GM19043 (cell line): ENCODE data around the gene MATN1.
"Not testable (repeated sequence)": the region's sequence is repeated elsewhere in the genome, so short reads cannot be mapped to it uniquely, and the experiment has no call there.

Source experiments
- ATAC-seq: cut with Tn5 transposase; IDR thresholded peaks from one replicate; pipeline ENCODE4 v1.9.1; 2021; ENCODE audit warnings: low read depth; ENCODE audit not compliant: unreplicated experiment

The MATN1 gene, protein sequence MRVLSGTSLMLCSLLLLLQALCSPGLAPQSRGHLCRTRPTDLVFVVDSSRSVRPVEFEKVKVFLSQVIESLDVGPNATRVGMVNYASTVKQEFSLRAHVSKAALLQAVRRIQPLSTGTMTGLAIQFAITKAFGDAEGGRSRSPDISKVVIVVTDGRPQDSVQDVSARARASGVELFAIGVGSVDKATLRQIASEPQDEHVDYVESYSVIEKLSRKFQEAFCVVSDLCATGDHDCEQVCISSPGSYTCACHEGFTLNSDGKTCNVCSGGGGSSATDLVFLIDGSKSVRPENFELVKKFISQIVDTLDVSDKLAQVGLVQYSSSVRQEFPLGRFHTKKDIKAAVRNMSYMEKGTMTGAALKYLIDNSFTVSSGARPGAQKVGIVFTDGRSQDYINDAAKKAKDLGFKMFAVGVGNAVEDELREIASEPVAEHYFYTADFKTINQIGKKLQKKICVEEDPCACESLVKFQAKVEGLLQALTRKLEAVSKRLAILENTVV

DNA sequence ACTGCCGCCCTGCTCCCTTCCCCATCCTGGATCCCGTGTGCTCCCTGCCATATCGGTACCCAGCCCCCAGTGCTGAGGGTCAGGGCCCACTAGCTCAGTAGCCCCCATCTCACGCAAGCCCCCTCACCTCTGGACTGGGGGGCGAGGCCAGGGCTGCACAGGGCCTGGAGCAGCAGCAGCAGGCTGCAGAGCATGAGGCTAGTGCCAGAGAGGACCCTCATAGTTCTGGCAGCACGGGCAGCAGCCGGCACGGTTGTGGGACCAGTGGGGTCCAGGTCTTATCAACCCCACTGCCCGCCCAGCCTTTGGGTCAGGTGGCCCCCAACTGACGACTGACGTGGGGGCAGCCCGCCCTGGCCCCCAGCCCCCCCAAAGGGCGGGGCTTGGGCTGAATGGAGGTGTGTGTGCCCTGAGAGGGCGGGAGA is at the start of gene MATN1:
Gene MATN1 (minus strand): TSS at position 255 of the 425 bp plus-strand sequence. CDS start 34 bp downstream, at position 221.
- ATAC-seq, result no peak

DNA sequence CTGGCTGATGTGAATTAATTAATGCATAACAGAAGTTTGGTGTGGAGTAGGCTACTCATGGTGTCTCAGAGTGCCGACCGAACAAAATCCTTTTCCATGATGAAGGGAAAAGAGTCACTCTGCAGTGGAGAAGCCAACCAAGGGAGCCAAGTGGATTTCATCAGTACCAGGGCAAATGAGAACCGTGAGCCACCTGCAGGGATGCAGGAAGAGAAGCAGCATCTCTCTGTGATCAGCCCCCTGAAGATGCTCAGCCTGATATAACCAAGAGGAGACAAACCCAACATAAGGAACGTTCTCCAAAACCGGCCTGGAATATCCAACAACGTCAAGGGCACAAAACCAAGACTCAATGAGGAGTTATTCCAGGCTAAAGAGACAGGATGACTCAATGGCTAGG is 47.6 kb upstream of the MATN1 start:
- no peak for ATAC-seq

DNA sequence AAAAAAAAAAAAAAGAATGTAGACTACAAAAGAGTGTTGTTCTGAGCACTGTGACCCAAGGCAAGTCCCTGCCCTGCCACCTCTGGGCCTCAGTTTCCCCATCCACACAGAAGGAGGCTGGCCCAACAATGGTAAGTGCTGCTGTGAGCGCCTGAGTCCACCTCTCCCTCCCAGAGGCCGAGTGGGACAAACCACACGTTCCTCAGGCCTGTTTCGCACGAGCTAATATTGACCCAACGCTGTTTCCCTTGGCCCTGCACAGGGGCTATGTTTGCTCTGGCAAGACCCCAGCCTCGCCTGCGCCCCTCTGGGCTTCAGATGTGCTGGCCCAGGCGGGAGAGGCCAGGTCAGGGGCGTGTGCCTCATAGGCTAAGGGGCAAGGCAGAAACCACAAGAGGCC is 46.8 kb upstream of the MATN1 start:
- no peak for ATAC-seq

DNA sequence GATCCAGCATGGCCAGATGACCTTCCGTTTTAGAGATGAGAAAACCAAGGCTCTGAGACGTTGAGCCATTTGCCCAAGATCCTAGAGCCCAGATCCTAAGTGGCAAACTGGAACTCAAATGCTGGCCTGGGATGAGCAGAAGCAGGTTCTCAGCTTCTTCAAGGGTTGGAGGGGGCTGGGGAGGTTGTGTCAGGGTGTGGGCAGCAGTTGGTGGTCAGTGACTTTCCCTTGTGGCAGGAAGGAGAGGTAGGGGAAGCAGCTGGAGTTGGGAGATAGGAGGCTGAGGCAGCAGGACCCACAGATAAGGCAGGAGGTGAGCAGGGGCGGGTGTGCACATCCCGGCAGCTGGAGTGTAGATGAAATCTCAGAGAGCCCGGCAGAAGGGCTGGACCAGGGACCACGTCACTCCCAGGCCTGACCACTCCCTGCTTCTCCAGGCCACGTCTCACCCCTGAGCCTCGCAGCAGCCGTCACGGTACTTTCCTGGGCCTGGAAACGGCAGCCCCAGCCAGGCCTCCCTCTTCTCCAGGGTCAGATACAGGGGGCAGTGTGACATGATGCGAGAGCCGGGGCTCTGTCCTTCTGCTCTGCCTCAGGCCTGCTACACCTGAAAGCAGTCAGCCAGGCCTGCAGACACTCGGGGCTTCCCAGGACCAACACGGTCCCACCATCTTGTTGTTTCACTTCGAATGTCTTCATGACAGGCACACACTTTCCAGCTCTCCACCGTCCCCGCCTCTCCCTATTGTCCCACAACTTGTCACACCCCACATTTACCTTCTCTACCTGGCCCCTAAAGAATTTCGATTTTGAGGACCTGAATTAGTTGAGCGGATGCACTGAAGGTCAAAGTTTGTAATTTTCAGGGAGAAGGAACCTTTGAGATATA is 45.7 kb upstream of the MATN1 start:
- ATAC-seq, result no peak

DNA sequence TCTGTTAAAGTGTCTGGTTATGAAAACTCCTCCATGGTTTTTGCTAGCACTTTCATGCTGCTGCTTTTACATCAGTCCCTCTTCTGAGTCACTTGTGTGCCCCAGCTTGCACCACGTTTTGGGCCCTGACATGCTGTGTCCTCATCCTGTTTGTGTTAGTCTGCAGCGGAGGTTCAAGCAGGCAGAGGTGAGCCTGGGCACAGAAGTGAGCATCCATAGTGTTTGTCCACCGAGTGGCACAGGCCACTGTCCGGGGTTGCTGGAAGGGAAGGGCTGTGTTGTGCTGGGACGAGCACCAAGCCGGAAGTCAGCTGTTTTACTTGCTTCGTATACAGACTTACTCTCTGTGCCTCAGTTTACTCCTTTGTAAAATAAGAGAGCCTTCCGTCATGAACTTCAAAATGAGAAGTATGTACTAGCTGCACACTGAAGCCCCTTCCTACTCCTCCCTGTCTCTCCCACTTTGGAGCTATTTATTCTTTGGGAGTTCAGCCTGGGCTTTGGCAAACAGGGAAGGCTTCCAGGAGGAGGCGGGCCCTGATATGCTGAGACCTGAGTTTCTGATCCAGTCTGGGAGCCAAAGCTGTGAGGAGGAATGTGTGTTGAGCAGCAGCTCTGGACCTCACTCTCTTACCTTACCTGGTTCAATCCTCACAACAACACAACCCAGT is 44.9 kb upstream of the MATN1 start:
- ATAC-seq, result no peak

DNA sequence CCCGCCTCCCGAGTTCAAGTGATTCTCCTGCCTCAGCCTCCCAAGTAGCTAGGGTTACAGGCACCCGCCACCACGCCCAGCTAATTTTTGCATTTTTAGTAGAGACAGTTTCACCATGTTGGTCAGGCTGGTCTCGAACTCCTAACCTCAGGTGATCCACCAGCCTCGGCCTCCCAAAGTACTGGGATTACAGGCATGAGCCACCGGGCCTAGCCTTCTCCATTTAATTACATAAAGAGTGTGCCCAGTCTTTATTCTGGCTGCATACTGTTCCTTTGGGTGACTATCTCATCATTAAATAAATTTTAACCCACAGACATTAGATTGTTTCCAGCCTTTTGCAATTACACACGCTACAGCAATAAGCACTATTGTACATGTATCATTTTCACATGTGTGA is 43.6 kb upstream of the MATN1 start:
- not testable (repeated sequence) for ATAC-seq

DNA sequence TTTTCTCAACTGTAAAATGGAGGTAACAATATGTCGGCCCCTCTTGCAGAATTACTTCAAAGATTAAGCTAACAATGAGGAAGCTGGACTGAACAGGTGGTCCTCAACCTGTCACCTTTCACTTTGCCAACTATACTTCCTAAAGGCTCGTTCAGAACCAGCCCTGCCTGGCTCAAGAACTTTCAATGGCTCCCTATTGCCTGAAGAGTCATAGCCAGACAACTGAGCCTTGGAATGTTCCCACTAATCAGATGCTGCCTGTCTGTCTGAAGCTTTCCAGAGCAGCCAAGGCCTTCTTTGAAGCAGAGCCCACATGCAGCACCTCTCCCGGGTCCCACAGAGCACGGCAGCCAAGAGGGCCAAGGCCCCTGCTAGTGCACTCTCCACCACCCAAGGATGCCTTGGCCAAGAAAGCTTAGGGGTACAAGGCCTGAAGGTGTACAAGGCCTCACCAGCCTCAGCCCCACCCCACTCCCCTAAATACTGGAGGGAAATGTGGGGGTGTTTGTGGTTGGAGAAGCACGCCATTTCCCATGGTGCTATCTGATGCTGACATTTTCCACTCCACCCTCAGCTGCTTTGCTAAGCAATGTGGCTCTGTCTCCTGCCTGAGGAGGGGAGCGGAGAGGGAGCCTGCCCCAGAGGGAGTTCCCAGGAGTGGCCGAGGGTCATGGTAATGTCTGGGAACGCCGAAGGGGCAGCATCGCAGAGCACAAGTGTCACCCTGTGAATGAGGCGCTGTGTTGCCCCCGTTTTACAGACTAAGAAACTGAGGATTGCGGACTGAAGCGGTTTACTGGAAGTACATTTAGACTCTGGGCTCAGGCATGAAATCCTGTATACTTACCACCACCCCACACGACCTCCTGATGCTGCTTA is 42.4 kb upstream of the MATN1 start:
- no peak for ATAC-seq

DNA sequence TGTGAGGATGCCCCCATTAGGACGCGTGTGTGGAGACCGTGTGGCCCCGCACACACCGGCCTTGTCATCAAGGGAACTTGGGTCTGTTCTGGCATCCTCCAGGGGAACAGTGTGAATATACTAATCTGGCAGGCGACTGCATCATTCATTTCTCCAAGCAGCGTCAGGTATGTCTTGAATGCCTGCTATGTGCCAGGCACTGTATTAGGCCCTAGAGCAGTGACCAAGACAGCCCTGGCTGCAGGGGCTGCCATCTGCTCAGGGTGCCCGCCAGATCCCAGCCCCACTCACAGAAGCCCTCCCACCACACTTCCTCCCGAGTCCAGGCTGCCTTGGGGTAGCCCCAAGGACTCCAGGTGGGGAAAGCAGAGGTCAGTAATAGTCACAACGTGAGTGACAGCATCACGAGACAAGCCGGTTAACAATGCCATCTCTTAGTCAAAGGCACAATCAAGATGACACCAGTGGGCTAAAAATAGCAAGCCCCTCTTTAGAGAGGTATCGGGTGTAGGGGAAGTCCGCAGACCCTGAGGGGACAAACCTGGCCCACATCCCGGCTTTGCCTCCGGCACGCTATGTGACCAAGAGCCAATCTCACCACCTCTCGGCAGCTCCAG is 41.7 kb upstream of the MATN1 start:
- ATAC-seq, result no peak

DNA sequence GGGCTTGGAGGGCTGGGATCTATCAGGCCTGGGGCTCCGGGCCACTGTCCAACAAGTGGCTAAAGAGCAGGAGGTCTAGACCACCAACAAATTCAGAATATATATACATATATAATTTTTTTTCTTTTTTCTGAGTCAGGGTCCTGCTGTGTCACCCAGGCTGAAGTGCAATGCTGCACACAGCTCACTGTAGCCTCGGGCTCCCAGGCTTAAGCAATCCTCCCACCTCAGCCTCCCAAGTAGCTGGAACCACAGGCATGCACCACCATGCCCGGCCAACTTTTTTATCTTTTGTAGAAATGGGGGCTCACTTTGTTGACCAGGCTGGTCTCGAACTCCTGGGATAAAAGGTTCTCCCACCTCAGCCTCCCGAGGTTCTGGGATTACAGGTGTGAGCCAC is 41.0 kb upstream of the MATN1 start:
- ATAC-seq, result no peak

DNA sequence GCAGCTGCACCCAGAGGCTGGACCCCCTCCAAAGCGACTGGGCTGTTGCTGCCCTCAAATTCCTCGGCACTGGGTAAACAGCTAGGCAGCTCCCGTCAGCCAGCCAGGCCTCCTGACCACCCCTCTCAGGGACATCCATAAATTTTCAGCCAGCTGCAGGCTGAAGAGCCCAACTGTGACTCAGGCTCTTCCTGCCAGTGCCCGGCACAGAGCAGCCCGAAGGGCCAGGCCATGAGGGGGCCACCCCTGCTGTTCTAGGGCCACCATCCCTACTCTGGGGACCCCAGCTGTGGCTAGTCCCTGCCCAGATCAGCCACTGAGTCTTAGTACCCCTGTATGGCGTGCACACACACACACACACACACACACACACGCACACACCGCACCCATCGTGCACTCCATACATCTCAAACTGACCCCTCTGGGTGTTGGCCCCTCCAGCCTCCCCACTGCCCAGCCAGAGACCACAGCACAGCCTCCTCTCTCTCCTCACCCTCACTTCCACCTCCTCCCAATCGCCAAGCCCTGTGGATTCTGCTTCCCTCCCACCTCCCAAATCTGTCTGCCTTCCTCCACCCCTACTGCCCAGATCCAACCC is 40.4 kb upstream of the MATN1 start:
- no peak for ATAC-seq

DNA sequence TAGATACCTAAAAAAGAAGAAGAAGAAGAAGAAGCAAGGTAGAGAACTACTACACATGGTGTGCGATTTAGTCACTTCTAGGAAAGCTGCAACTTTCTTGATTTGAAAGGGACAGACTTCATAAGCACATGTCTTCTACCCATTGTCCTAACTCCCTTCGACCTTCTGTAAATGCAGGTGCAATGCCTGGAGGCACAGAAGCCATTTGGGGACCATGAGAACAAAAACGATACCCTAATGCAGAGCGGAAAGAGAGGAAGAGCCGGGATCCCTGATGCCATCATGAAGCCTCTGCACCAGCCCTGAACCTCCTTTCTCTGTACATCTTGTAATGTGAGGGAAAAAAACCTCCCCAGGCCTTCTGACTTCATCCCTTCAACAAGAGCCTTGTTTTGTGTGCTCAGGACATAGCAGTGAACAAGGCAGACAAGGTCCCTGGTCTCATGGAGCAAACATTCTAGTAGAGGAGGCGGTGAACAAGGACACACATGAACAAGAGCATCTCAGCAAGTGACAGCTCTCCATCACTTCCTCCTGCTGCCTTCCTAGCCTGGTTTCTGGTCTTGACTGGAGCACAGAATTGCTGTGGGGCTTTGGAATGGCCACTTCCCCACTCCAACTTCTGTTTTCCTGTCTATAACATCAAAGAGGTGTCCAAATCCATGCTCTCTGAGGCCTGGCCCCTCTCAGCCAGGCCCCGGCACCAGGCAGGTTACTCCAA is 39.7 kb upstream of the MATN1 start:
- no peak for ATAC-seq

DNA sequence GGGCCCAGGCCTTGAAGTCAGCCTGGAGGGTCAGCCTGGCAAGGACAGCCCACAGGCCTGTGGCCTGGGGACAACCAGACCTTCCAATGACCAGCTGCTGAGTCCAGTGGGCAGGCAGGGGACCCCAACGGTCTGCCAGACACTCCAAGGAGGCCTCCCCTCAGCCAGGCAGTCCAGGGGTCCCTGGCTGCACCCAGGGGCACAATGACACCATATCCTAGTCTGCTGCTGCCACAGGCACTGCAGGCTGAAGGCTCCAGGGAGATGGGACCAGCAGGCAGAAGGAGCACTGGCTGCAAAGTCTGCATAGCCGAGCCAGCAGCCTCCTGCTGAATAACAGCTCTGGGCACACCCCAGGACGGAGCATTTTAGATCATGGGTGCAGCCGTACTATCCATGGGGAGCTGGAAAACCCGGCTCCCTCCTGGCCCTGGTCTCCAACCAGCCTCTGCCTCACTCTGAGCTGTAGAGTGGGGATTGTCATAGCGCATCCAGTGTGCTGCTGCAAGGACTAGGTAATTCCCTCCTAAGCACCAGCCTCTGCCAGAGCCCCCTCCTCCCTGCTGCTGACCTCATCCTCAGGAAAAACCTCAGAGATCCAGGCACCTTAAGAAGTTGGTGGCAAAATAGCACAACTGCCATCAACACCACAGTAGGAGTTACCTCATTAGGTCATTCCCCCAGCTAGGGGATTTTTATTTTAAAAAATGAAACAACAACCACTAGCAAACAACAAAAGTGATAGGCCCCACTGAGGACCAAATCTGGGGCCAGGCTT is 39.0 kb upstream of the MATN1 start:
- no peak for ATAC-seq

DNA sequence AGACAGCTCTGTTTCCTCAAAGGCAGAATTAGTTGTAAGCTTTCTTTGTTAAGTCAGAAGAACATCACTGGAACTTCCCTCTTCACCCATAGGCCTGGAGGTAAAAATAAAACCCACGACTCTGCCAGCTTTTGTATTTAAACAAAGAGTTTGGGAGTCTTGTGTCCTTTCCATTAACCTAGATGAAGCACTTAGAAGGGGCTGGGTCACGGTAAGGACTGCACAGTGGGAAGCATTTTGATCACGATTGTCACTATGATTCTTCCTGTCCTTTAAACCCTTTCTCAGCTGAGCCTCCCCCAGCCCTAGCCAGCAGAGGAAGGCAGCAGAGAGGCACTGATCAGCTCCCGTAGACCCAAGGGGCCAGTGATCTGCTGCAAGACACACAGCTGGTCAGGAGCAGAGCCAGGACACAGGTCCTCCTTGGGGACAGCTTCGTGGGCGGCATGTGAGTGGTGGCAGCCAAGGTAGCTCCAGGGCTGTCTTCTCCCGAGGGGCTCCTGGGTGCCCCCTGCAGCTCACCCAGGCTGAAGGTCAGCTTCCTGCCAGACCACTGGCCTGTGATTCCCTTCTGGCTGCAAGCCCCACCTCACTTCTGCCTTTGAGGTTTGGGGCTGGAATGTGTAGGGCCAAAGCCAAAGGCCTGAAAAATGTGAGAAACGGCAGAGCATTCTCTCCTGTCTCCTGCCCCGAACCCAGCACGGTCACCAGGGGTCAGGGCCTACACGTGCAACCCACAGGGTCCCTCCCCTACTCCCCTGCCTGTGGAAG is 38.2 kb upstream of the MATN1 start:
- ATAC-seq, result no peak

DNA sequence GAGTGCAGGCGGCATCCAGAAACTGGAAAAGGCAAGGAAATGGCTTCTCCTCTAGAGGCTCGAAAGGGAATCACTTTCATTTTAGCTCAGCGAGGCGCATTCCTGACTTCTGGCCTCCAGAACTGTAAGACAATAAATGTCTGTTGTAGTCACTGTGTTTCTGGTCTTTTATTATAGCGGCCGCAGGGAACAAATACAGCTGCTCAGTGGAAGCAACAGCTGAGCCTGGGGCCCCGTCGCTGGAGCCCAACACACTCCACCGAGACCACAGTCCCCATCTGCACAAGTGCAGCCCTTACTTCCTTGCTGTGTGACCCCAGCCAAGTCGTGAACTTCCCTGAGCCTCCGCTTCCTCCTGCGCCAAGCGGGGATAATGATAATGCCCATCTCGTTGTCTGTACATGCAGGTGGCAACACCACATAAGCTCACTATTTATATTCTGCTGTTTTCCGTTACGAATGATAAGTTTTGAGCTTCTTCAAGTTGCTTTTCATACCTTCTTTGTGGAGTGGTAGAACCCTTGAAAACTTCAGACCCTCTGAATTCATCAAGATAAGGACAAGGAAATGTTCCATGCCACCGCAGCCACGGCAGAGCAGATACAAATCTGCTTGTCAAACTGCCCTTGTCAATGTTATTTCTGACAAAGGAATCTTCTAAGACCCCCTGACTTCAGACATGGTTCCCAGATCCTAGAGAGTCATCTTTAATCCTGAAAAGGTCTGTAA is 37.4 kb upstream of the MATN1 start:
- ATAC-seq, result no peak

DNA sequence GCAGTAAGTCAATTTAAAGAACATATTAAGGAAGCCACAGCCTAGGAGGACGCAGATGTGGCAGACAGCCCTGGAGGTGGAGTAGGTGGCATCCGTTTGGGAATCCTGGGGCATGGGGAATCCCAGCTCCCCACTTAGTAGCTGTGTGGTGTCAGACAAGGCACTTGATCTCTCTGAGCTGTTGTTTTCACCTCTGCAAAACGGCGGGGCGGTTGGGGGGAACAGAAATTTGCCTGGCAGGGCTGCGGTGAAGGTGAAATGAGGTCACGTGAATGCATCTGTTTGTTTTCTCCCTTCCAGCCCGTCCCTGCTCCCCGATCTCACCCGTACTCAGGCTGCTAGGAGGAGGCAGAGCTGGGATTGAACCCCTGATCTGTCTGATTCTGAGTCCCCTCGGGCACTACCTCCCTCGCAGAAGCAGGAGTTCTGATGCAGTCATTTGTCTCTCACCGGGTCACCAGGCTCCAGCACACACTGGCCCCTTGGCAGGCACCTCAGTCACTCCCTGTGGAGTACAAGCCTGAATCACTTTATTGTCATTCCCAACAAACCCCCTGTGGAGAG is 36.4 kb upstream of the MATN1 start:
- ATAC-seq, result no peak

DNA sequence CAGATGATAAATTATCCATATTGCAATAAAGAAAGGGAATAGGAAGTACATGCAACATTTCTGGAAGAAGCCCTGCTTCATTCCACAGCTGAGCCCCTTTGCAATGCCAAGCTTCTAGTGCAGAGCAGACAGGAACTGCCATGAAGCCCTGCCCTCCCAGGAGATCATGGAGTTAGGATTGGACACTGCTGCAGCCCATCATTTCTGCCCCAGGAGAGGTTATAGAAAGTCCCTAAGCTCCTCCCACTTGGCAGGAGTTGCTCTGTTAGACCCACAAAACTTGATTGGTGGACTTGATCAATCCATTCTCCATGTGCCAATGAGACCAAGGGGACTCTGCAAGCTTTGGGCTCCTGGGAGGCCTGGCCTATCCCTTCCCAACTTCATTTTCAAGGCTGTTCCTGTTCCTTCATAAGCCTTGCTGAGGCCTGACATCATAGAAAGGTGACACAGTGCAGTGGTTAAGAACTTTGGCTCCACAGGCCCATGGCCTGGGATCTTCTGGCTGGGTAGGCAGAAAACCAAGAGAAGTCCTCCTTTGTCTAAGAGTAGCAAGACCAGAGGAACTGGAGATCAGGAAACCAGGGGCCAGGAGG is 35.5 kb upstream of the MATN1 start:
- ATAC-seq, result no peak
